GM18867 (cell line): ENCODE data around the gene PACC1.
"Not testable (repeated sequence)": the region's sequence is repeated elsewhere in the genome, so short reads cannot be mapped to it uniquely, and the experiment has no call there.

Experiments
- ATAC-seq: cut with Tn5 transposase; IDR thresholded peaks from one replicate; pipeline ENCODE4 v1.9.1; 2021; ENCODE audit warnings: mild to moderate bottlenecking, moderate library complexity; ENCODE audit not compliant: unreplicated experiment

PACC1 gene

DNA sequence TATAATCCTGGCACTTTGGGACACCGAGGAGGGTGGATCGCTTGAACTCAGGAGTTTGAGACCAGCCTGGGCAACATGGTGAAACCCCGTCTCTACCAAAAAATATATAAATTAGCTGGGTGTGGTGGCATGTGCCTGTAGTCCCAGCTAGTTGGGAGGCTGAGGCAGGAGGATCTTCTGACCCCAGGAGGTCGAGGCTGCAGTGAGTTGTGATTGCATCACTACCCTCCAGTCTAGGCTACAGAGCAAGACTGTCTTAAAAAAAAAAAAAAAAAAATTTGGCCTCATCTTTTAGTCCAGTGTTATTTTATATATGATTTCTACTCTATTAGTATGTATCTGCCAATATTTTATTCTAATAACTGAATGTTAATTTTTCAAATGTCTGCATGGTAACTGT is 69.8 kb downstream of the PACC1 start:
- ATAC-seq: no peak

GRCh38 chr1:212341090-212341489 is 73.6 kb downstream of the PACC1 start:
- no peak for ATAC-seq

DNA sequence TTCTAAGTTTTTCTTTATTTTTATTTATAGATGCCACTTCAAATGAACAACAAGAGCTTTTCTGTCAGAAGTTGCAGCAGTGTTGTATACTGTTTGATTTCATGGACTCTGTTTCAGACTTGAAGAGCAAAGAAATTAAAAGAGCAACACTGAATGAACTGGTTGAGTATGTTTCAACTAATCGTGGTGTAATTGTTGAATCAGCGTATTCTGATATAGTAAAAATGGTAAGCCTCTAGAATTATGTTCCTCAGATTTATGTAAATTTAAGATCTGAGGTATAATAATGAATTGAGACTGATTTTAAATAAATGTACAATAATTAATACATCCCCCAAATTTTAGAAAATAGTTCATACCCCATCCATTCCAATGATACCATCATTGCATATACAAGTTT is 85.6 kb downstream of the PACC1 start:
- ATAC-seq: no peak

DNA sequence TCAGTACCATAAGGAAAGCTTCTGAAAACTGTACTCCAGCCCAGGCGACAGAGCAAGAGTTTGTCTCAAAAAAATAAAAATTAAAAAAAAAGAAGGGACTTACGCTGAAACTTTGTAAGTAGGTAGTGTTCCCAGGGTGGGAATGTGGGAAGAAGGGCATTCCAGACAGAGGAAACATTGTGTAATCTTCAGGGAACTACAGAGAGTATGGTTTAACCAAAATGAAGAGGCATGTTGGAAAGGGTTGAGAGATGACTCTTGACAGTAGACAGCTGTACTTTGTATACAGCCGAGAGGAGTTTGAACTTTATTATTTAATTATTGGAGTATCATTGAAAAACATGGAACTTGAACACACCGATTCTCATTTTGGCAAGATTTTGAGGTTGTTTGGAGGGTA is 86.4 kb downstream of the PACC1 start:
- no peak for ATAC-seq

DNA sequence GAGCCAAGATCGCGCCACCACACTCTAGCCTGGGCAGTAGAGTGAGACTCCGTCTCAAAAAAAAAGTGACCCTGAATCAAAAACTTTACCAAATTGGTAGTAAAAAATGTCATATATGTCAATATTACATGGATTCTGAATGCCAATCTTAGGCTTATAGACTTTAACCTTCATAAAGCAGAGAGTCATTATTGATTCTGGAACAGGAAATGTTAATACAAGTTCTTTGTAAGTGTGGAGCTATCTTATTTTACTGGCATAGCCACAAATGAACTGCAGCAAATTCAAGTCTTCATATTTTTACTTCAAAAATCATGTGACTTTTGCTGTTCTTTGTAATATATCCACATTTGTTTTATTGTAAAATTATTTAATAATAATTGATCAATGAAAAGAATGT is 88.1 kb downstream of the PACC1 start:
- ATAC-seq: no peak

DNA sequence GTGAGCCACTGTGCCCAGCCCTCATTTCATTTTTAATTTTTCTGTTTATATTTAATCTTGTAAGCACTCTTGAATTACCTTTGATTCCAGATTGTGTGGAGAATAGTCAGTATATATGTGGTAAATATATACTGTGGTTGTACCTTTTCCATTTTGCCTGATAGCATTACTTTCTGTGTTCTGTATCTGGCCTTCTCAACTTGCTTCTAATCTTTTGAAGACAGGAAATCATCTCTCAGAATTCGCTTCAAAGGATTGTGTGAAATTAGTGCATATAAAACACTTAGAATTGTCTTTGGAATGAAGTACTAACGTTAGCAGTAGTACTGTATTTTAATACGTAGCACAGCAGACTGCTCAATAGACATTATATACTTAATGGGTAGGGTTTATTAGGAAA is 91.6 kb downstream of the PACC1 start:
- ATAC-seq: no peak

- not testable (repeated sequence) for ATAC-seq
Observed at GRCh38 chr1:212321031-212321430, 93.7 kb downstream of the PACC1 start.

DNA sequence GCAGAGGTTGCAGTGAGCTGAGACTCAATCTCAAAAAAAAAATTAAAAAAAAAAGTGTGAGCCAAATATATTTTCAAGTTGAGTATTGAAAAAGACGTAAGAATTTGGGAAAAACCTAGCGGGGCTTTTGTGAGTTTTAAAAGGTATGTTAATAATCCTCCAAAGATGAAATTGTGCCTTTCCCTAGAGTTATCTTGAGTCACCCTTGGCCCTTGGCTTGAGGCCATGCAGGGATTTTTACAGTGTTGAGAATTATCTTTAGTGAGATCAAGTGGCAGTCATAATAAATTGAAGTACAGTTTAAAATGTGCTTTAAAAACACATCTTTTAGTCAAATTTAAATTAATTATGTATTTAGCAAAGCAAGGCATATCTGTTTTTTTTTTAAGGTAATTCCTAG is 96.8 kb downstream of the PACC1 start:
- no peak for ATAC-seq

DNA sequence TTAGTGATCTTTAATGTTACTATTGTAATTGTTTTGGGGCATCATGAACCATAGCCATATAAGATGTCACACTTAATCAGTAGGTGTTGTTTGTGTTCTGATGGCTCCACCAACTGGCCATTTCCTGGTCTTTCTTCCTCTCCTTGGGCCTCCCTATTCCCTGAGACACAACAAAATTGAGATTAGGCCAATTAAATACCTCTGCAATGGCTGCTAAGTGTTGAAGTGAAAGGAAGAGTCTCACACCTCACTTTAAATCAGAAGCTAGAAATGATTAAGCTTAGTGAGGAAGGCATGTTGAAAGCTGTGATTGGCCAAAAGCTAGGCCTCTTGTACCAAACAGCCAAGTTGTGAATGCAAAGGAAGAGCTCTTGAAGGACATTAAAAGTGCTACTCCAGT is 98.8 kb downstream of the PACC1 start:
- peak; percentile 49 for ATAC-seq

- ATAC-seq: no peak
Observed at GRCh38 chr1:212315184-212315583, 99.5 kb downstream of the PACC1 start.
